ENCODE measurements around the gene NKIRAS2. TPM values are rescaled to one million over a fixed set of nuclear protein-coding genes. Genes with fewer than 3 reads are reported as not detected.

Gene NKIRAS2
- total and polyA plus RNA-seq, 4 donors, result 16.4 to 20.7 (median 17.4) TPM

DNA sequence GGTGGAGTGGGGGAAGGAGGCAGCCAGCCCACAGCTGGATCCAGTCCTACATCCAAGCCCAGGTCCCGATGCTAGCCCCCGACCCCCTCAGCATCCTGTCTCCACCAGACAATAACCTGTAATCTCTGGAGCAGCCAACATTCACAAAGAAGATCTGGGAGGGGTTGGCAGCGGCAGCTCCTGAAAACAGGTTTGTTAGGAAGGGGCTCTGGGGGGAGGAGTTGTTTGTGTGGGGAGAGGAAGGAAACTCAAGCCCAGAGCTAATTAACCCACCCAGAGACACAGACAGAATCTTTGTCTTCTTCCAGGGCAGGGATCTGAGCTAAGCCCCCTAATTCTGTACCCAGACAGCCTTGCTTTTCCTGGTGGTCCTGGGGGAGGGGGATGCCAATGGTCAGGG is 35.1 kb downstream of the NKIRAS2 start (continued):
- TF ChIP-seq, protein P1, sequence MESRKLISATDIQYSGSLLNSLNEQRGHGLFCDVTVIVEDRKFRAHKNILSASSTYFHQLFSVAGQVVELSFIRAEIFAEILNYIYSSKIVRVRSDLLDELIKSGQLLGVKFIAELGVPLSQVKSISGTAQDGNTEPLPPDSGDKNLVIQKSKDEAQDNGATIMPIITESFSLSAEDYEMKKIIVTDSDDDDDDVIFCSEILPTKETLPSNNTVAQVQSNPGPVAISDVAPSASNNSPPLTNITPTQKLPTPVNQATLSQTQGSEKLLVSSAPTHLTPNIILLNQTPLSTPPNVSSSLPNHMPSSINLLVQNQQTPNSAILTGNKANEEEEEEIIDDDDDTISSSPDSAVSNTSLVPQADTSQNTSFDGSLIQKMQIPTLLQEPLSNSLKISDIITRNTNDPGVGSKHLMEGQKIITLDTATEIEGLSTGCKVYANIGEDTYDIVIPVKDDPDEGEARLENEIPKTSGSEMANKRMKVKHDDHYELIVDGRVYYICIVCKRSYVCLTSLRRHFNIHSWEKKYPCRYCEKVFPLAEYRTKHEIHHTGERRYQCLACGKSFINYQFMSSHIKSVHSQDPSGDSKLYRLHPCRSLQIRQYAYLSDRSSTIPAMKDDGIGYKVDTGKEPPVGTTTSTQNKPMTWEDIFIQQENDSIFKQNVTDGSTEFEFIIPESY (IDR thresholded peaks at IDR 0.05), result no peak
- TF ChIP-seq, protein P2, sequence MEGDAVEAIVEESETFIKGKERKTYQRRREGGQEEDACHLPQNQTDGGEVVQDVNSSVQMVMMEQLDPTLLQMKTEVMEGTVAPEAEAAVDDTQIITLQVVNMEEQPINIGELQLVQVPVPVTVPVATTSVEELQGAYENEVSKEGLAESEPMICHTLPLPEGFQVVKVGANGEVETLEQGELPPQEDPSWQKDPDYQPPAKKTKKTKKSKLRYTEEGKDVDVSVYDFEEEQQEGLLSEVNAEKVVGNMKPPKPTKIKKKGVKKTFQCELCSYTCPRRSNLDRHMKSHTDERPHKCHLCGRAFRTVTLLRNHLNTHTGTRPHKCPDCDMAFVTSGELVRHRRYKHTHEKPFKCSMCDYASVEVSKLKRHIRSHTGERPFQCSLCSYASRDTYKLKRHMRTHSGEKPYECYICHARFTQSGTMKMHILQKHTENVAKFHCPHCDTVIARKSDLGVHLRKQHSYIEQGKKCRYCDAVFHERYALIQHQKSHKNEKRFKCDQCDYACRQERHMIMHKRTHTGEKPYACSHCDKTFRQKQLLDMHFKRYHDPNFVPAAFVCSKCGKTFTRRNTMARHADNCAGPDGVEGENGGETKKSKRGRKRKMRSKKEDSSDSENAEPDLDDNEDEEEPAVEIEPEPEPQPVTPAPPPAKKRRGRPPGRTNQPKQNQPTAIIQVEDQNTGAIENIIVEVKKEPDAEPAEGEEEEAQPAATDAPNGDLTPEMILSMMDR (IDR thresholded peaks at IDR 0.05; ENCODE audit: low read depth, low read length, missing input control), result no peak

DNA sequence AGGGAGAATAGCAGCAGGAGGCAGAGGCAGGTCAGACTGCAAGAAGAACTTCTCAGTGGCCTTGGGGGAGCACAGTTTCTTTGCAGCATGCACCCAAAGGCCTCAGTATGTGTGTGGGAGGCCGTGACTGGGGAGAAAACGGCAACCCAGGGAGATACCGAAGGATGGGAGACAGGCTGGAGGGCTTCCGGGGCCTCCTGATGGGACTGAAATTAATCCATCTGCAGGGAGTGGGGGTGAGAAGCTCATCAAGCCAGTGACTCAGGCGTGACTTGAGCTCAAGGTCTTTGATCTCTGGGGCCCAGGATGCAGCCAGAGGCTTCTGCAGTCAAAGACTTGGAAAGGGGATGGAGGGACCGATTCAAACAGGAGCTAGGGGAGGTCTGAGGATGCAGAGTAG is 35.6 kb downstream of the NKIRAS2 start:
- no peak overlapping the region for H3K9ac ChIP-seq (ENCODE audit: low read depth in 1 of 2, low read length in 2 of 2)
- H3K4me1 ChIP-seq (ENCODE audit: control insufficient read depth in 4 of 4, insufficient read depth in 4 of 4, low read length in 3 of 4), result peaks cover 0 to 4% (median 0%) of the 10 kb centered on the region in 4 donors
- no peak overlapping the region for H3K27ac ChIP-seq (ENCODE audit: low read depth in 1 of 2, low read length in 2 of 2)
- H3K9me3 ChIP-seq (ENCODE audit: control insufficient read depth in 4 of 4, low read length in 3 of 4), result no peaks in the 10 kb centered on the region
- no peaks in the 10 kb centered on the region for H3K36me3 ChIP-seq (ENCODE audit: control insufficient read depth in 4 of 4, insufficient read depth in 3 of 4, low read depth in 1 of 4, low read length in 3 of 4)
- no peak overlapping the region for H3K4me3 ChIP-seq (ENCODE audit: low read depth in 1 of 3, low read length in 3 of 3)
- no peaks in the 10 kb centered on the region for H3K27me3 ChIP-seq (ENCODE audit: control insufficient read depth in 4 of 4, insufficient read depth in 4 of 4, low read length in 3 of 4)
- no peak for DNase-seq (ENCODE audit: low spot score)
- WGBS, result 57% methylated on average over 6 of the region's 6 CpGs
- TF ChIP-seq NR2F2 (IDR thresholded peaks at IDR 0.05), result no peak
- TF ChIP-seq RAD21 (IDR thresholded peaks at IDR 0.05), result no peak
- TF ChIP-seq RXRA (IDR thresholded peaks at IDR 0.05), result no peak
- TF ChIP-seq, protein P3, sequence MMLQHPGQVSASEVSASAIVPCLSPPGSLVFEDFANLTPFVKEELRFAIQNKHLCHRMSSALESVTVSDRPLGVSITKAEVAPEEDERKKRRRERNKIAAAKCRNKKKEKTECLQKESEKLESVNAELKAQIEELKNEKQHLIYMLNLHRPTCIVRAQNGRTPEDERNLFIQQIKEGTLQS (IDR thresholded peaks at IDR 0.05), result no peak
- TF ChIP-seq SP1 (IDR thresholded peaks at IDR 0.05), result no peak
- no peak for TF ChIP-seq FOXA2 (IDR thresholded peaks at IDR 0.05)
- TF ChIP-seq YY1 (IDR thresholded peaks at IDR 0.05), result no peak
- TF ChIP-seq FOXA1 (IDR thresholded peaks at IDR 0.05), result no peak
- TF ChIP-seq, protein P4, sequence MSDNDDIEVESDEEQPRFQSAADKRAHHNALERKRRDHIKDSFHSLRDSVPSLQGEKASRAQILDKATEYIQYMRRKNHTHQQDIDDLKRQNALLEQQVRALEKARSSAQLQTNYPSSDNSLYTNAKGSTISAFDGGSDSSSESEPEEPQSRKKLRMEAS (IDR thresholded peaks at IDR 0.05), result no peak
- TF ChIP-seq JUND (IDR thresholded peaks at IDR 0.05), result no peak
- TF ChIP-seq, protein P1 (IDR thresholded peaks at IDR 0.05), result no peak
- TF ChIP-seq HNF4A (conservative IDR thresholded peaks at IDR 0.05), result no peak
- TF ChIP-seq, protein P5, sequence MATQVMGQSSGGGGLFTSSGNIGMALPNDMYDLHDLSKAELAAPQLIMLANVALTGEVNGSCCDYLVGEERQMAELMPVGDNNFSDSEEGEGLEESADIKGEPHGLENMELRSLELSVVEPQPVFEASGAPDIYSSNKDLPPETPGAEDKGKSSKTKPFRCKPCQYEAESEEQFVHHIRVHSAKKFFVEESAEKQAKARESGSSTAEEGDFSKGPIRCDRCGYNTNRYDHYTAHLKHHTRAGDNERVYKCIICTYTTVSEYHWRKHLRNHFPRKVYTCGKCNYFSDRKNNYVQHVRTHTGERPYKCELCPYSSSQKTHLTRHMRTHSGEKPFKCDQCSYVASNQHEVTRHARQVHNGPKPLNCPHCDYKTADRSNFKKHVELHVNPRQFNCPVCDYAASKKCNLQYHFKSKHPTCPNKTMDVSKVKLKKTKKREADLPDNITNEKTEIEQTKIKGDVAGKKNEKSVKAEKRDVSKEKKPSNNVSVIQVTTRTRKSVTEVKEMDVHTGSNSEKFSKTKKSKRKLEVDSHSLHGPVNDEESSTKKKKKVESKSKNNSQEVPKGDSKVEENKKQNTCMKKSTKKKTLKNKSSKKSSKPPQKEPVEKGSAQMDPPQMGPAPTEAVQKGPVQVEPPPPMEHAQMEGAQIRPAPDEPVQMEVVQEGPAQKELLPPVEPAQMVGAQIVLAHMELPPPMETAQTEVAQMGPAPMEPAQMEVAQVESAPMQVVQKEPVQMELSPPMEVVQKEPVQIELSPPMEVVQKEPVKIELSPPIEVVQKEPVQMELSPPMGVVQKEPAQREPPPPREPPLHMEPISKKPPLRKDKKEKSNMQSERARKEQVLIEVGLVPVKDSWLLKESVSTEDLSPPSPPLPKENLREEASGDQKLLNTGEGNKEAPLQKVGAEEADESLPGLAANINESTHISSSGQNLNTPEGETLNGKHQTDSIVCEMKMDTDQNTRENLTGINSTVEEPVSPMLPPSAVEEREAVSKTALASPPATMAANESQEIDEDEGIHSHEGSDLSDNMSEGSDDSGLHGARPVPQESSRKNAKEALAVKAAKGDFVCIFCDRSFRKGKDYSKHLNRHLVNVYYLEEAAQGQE (IDR thresholded peaks at IDR 0.05), result no peak
- no peak for TF ChIP-seq TAF1 (conservative IDR thresholded peaks at IDR 0.05)
- TF ChIP-seq HNF4G (IDR thresholded peaks at IDR 0.05), result no peak
- no peak for TF ChIP-seq EGR1 (IDR thresholded peaks at IDR 0.05; ENCODE audit: low read depth in 2 of 2)
- no peak for TF ChIP-seq GABPA (IDR thresholded peaks at IDR 0.05 in 1 of 2, conservative IDR thresholded peaks at IDR 0.05 in 1 of 2)
- TF ChIP-seq, protein P2 (IDR thresholded peaks at IDR 0.05; ENCODE audit: low read depth, low read length, missing input control), result no peak
